HG02938 (cell line): Measurements from ENCODE around the gene DYSF.

Experiments
- ATAC-seq: cut with Tn5 transposase; IDR thresholded peaks from one replicate; pipeline ENCODE4 v1.9.1; 2021; ENCODE audit warnings: mild to moderate bottlenecking, moderate library complexity; ENCODE audit not compliant: unreplicated experiment

The DYSF gene

GRCh38 chr2:71496156-71496770, 42.9 kb downstream of the DYSF start:
- ATAC-seq, result no peak

- ATAC-seq, result no peak
Measured at GRCh38 chr2:71498261-71498701, 44.9 kb downstream of the DYSF start.

GRCh38 chr2:71499691-71500090, 46.3 kb downstream of the DYSF start:
- no peak for ATAC-seq

GRCh38 chr2:71500426-71501079, 47.2 kb downstream of the DYSF start:
- ATAC-seq, result no peak

GRCh38 chr2:71502941-71503738, 49.8 kb downstream of the DYSF start:
- ATAC-seq, result no peak

- no peak for ATAC-seq
Measured at GRCh38 chr2:71503837-71504236, 50.5 kb downstream of the DYSF start.

GRCh38 chr2:71504611-71505010, 51.2 kb downstream of the DYSF start:
- ATAC-seq, result no peak

GRCh38 chr2:71505086-71505769, 51.9 kb downstream of the DYSF start:
- ATAC-seq, result no peak

GRCh38 chr2:71505770-71506140, 52.4 kb downstream of the DYSF start:
- ATAC-seq, result no peak

- no peak for ATAC-seq
Measured at GRCh38 chr2:71506222-71507153, 53.1 kb downstream of the DYSF start.

GRCh38 chr2:71507476-71507875, 54.1 kb downstream of the DYSF start:
- no peak for ATAC-seq

- ATAC-seq, result no peak
Measured at GRCh38 chr2:71510196-71510807, 56.9 kb downstream of the DYSF start.

GRCh38 chr2:71510938-71511337, 57.6 kb downstream of the DYSF start:
- ATAC-seq, result no peak

GRCh38 chr2:71511776-71512175, 58.4 kb downstream of the DYSF start:
- no peak for ATAC-seq

GRCh38 chr2:71512386-71512785, 59.0 kb downstream of the DYSF start:
- ATAC-seq, result no peak

GRCh38 chr2:71513096-71513495, 59.7 kb downstream of the DYSF start:
- no peak for ATAC-seq

GRCh38 chr2:71513721-71514120, 60.4 kb downstream of the DYSF start:
- no peak for ATAC-seq

GRCh38 chr2:71516253-71516888, 63.0 kb downstream of the DYSF start:
- no peak for ATAC-seq

GRCh38 chr2:71517851-71518250, 64.5 kb downstream of the DYSF start:
- no peak for ATAC-seq
